ENCODE results near the gene CLIC3.
A peak's percentile ranks its signal among the peaks of the same experiment; 100 is the strongest.
"Not testable (repeated sequence)": the region's sequence is repeated elsewhere in the genome, so short reads cannot be mapped to it uniquely, and the experiment has no call there.

Gene CLIC3

DNA sequence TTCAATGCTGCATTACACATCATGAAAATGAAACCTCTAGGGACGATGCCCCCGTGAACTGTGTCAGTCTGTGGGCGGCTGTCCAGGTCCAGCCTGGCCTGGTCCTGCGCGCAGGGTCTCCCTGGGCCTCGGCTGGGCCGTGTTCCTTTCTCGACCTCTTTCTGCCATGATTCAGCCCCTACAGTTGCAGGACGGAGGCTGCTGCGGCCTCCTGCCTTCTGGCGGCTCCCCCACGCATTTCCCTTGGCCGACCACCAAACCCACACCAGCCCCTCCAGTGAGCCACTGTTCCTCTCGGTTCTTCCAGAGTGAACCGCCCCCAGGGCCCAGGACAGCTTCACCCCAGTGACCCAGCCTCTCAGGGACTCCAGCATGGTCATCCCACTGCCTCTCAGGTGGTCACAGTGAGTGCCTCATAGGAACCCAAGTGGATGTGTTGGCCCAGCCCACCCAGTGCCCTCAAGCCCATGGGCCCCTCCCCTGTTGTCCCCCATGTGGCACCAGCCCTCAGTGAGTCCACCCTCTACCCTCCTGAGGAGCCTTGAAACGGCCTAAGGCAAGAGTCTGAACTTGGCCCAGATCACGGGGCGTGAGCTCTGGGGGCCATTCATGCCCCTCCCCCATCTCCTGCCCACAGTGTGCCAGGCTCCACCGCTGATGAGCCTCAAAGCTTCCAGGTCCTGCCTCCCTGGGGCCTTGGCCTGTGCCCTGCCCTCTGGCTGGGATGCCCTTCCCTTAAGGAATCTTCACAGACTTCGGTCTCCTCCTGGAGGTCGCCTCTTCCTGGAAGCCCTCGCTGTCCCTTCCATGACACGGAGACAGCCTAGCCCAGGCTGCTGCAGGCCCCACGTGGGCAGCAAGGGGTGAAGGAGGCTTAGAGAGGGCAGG is 10.0 kb upstream of the CLIC3 start:
- H3K79me2 ChIP-seq (ENCODE audit: insufficient read depth, low read length): no peaks in the 10 kb centered on the region
- H3K9ac ChIP-seq (ENCODE audit: low read length): no peak overlapping the region
- no peak overlapping the region for H2AFZ ChIP-seq (ENCODE audit: low read length)
- TF ChIP-seq EZH2 (IDR thresholded peaks at IDR 0.05; ENCODE audit: borderline replicate concordance, low read length): no peak
- TF ChIP-seq, protein P1, sequence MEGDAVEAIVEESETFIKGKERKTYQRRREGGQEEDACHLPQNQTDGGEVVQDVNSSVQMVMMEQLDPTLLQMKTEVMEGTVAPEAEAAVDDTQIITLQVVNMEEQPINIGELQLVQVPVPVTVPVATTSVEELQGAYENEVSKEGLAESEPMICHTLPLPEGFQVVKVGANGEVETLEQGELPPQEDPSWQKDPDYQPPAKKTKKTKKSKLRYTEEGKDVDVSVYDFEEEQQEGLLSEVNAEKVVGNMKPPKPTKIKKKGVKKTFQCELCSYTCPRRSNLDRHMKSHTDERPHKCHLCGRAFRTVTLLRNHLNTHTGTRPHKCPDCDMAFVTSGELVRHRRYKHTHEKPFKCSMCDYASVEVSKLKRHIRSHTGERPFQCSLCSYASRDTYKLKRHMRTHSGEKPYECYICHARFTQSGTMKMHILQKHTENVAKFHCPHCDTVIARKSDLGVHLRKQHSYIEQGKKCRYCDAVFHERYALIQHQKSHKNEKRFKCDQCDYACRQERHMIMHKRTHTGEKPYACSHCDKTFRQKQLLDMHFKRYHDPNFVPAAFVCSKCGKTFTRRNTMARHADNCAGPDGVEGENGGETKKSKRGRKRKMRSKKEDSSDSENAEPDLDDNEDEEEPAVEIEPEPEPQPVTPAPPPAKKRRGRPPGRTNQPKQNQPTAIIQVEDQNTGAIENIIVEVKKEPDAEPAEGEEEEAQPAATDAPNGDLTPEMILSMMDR (IDR thresholded peaks at IDR 0.05; ENCODE audit: low read length): no peak
- no peaks in the 10 kb centered on the region for H3F3A ChIP-seq (ENCODE audit: insufficient read depth, low read length)
- H3K27me3 ChIP-seq (ENCODE audit: insufficient read depth, low read length): no peaks in the 10 kb centered on the region; the same call in 1 of the 2 replicates
- no peaks in the 10 kb centered on the region for H3K9me3 ChIP-seq (ENCODE audit: low read length)
- H3K36me3 ChIP-seq (ENCODE audit: insufficient read depth, low read length): no peaks in the 10 kb centered on the region
- no peaks in the 10 kb centered on the region for H3K9me2 ChIP-seq (ENCODE audit: low read depth, low read length)
- no peak overlapping the region for H3K4me2 ChIP-seq (ENCODE audit: low read length)
- no peaks in the 10 kb centered on the region for H3K4me1 ChIP-seq (ENCODE audit: insufficient read depth, low read length, severe bottlenecking)
- H3K27ac ChIP-seq (ENCODE audit: low read depth, low read length, poor library complexity, severe bottlenecking): no peak overlapping the region
- no peaks in the 10 kb centered on the region for H4K20me1 ChIP-seq (ENCODE audit: insufficient read depth, low read length)
- H3K4me3 ChIP-seq (ENCODE audit: low read depth, low read length, poor library complexity, severe bottlenecking): no peak overlapping the region

GRCh38 chr9:137004285-137004684 is 7.9 kb upstream of the CLIC3 start:
- H3K27me3 ChIP-seq (ENCODE audit: insufficient read depth, low read length); H4K20me1 ChIP-seq (ENCODE audit: insufficient read depth, low read length); H3K9me3 ChIP-seq (ENCODE audit: low read length); H2AFZ ChIP-seq (ENCODE audit: low read length); H3K79me2 ChIP-seq (ENCODE audit: insufficient read depth, low read length); H3K4me1 ChIP-seq (ENCODE audit: insufficient read depth, low read length, severe bottlenecking); H3K9me2 ChIP-seq (ENCODE audit: low read depth, low read length); H3K9ac ChIP-seq (ENCODE audit: low read length); H3K27ac ChIP-seq (ENCODE audit: low read depth, low read length, poor library complexity, severe bottlenecking); H3K4me2 ChIP-seq (ENCODE audit: low read length); H3K36me3 ChIP-seq (ENCODE audit: insufficient read depth, low read length); H3F3A ChIP-seq (ENCODE audit: insufficient read depth, low read length); H3K4me3 ChIP-seq (ENCODE audit: low read depth, low read length, poor library complexity, severe bottlenecking): not testable (repeated sequence)
- TF ChIP-seq, protein P1 (IDR thresholded peaks at IDR 0.05; ENCODE audit: low read length): peak; percentile 23; the same call in 1 of the 2 replicates

GRCh38 chr9:137002646-137003041 is 6.3 kb upstream of the CLIC3 start:
- no peak overlapping the region for H3K4me2 ChIP-seq (ENCODE audit: low read length)
- no peak overlapping the region for H3K4me3 ChIP-seq (ENCODE audit: low read depth, low read length, poor library complexity, severe bottlenecking)
- H3K27ac ChIP-seq (ENCODE audit: low read depth, low read length, poor library complexity, severe bottlenecking): no peak overlapping the region
- H3K27me3 ChIP-seq (ENCODE audit: insufficient read depth, low read length): no peaks in the 10 kb centered on the region
- H3K79me2 ChIP-seq (ENCODE audit: insufficient read depth, low read length): no peaks in the 10 kb centered on the region
- no peak overlapping the region for H2AFZ ChIP-seq (ENCODE audit: low read length)
- H3F3A ChIP-seq (ENCODE audit: insufficient read depth, low read length): no peaks in the 10 kb centered on the region
- peaks cover 7% of the 10 kb centered on the region for H3K4me1 ChIP-seq (ENCODE audit: insufficient read depth, low read length, severe bottlenecking)
- TF ChIP-seq EZH2 (IDR thresholded peaks at IDR 0.05; ENCODE audit: borderline replicate concordance, low read length): no peak
- TF ChIP-seq, protein P1 (IDR thresholded peaks at IDR 0.05; ENCODE audit: low read length): no peak
- no peak overlapping the region for H3K9ac ChIP-seq (ENCODE audit: low read length)
- no peaks in the 10 kb centered on the region for H3K36me3 ChIP-seq (ENCODE audit: insufficient read depth, low read length)
- H4K20me1 ChIP-seq (ENCODE audit: insufficient read depth, low read length): no peaks in the 10 kb centered on the region
- no peaks in the 10 kb centered on the region for H3K9me2 ChIP-seq (ENCODE audit: low read depth, low read length)
- H3K9me3 ChIP-seq (ENCODE audit: low read length): no peaks in the 10 kb centered on the region
